ENCODE data around the gene MYH6.

The MYH6 gene

GRCh38 chr14:23443411-23443812, 35.3 kb upstream of the MYH6 start:
- peaks cover 60% of the 10 kb centered on the region for H3K27me3 ChIP-seq (ENCODE audit: control insufficient read depth, insufficient read depth, low read length)
- H3K4me3 ChIP-seq (ENCODE audit: low read length) = no peak overlapping the region

GRCh38 chr14:23442721-23443356, 34.8 kb upstream of the MYH6 start:
- no peak overlapping the region for H3K4me3 ChIP-seq (ENCODE audit: low read length)
- H3K4me2 ChIP-seq (ENCODE audit: low read length) = no peak overlapping the region
- peaks cover 59% of the 10 kb centered on the region for H3K27me3 ChIP-seq (ENCODE audit: control insufficient read depth, insufficient read depth, low read length)
- no peaks in the 10 kb centered on the region for H3K9me3 ChIP-seq (replicated peaks; ENCODE audit: low read length)
- no peaks in the 10 kb centered on the region for H3K4me1 ChIP-seq (ENCODE audit: control insufficient read depth, insufficient read depth, low read length)
- H3K36me3 ChIP-seq (ENCODE audit: insufficient read depth, low read length) = no peaks in the 10 kb centered on the region
- no peak overlapping the region for H3K9ac ChIP-seq (ENCODE audit: low read depth, low read length)

More at GRCh38 chr14:23443411-23443812, 35.3 kb upstream of the MYH6 start:
- no peaks in the 10 kb centered on the region for H3K36me3 ChIP-seq (ENCODE audit: insufficient read depth, low read length)
- no peaks in the 10 kb centered on the region for H3K9me3 ChIP-seq (replicated peaks; ENCODE audit: low read length)
- H3K4me1 ChIP-seq (ENCODE audit: control insufficient read depth, insufficient read depth, low read length) = no peaks in the 10 kb centered on the region
- H3K9ac ChIP-seq (ENCODE audit: low read depth, low read length) = no peak overlapping the region
- no peak overlapping the region for H3K4me2 ChIP-seq (ENCODE audit: low read length)

DNA sequence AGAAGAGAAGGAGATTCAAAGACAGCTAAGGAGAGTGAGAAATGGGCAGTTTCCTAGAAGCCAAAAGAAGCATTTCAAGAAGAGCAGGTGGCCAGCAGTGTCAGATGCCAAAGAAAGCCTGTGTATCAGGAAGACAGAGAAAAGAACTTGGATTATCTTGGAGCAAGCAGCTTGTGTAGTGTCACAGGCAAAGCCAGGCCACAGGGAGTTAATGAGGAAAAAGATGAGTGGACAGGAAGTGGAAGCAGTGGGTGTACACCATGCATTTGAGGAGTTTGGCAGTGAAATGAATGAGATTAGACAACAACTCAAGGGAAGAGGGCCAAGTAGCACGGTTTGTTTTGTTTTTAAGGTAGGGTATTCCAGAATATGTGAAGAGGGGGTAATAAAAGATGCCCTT, 33.0 kb upstream of the MYH6 start:
- Histone ChIP-seq H3K4me1 (ENCODE audit: control insufficient read depth, insufficient read depth, low read length) (no peaks in the 10 kb centered on the region), H3K9ac (ENCODE audit: low read depth, low read length) (no peak overlapping the region), H3K27me3 (ENCODE audit: control insufficient read depth, insufficient read depth, low read length) (peaks cover 68% of the 10 kb centered on the region), H3K9me3 (replicated peaks; ENCODE audit: low read length) (no peaks in the 10 kb centered on the region), H3K4me2 (ENCODE audit: low read length) (no peak overlapping the region), H3K4me3 (ENCODE audit: low read length) (no peak overlapping the region), H3K36me3 (ENCODE audit: insufficient read depth, low read length) (no peaks in the 10 kb centered on the region)

DNA sequence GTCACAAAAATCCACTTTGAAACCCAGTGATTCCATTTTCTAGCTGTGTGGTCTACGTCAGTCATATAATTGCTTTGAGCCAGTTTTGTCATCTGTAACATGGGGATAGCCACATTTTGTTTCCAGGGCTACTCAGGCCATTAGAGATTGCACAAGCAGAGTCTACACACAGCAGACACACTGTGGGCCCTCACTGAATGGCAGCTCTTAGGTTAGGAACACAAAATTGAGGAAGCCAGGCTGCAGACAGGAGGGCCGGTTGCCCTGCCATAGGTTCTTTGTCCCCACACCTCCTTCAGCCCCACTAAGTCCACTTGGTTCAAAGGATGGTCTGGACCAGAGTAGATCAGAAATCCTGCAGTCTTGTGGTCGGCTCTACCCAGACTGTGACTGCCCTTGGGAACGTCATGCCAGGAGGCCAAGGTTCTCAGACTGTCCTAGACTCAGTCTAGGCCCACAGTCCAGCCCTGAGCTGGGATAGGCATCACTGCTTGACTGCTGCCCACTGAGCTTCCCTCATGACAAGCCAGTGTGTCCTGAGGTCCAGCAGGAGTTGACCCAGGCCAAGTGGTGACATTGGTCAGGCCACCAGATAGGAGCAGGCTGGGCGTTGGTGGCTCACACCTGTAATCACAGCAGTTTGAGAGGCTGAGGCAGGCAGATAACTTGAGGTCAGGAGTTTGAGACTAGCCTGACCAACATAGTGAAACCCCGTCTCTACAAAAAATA, 31.2 kb upstream of the MYH6 start:
- no peak overlapping the region for H3K9ac ChIP-seq (ENCODE audit: low read depth, low read length)
- no peak overlapping the region for H3K4me2 ChIP-seq (ENCODE audit: low read length)
- H3K27me3 ChIP-seq (ENCODE audit: control insufficient read depth, insufficient read depth, low read length) = peaks cover 72% of the 10 kb centered on the region

GRCh38 chr14:23438101-23438971, 30.3 kb upstream of the MYH6 start:
- no peak overlapping the region for H3K9ac ChIP-seq (ENCODE audit: low read depth, low read length)

More for the DNA sequence above, 31.2 kb upstream of the MYH6 start:
- no peaks in the 10 kb centered on the region for H3K36me3 ChIP-seq (ENCODE audit: insufficient read depth, low read length)
- no peaks in the 10 kb centered on the region for H3K4me1 ChIP-seq (ENCODE audit: control insufficient read depth, insufficient read depth, low read length)
- H3K9me3 ChIP-seq (replicated peaks; ENCODE audit: low read length) = no peaks in the 10 kb centered on the region
- H3K4me3 ChIP-seq (ENCODE audit: low read length) = no peak overlapping the region

DNA sequence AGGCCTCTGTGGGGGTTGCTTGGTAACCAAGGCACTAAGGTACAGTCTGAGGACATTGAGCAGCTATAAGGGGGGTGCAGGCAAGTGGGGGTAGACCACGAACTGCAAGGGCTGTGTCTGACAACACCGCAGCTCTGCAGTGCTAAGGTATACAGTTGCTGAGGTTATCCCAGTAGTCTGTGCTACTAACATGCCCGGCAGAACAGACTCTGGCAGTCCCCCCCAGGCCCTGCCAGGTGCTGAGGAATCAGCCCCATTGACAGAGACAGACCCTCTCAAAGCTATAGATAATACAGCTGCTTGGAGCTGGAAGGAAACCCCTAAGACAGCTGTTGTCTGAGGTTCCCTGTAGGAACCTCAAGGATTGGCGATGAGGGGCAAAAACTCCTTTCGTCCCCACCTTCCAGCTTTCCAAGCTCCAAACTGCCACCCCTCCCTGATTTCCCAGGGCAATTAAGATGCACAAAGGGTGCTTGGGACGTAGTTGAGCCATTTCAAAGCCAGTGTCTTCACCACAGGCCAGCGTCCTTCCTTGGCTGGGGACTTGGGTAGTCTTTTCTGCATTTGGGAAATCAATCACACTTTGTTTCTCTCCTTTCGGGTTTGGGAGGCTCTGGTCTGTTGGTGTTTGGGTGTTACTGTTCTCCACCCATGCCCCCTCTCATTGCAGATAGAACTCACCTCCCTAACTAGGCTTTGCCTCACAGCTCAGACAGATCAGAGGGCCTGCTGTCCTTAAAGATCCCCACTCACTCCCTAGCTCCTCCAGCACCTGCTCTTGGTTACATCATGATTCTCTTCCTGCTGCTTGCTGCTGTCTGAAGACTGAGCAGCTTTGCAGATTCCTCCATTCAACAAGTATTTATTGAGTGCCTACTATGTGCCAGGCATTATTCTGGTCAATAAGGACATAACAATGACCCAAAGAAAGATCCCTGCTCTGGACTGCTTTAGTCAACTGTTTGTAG, 29.3 kb upstream of the MYH6 start:
- Histone ChIP-seq H3K4me1 (ENCODE audit: control insufficient read depth, insufficient read depth, low read length) (no peaks in the 10 kb centered on the region), H3K4me2 (ENCODE audit: low read length) (no peak overlapping the region), H3K36me3 (ENCODE audit: insufficient read depth, low read length) (no peaks in the 10 kb centered on the region), H3K9me3 (replicated peaks; ENCODE audit: low read length) (no peaks in the 10 kb centered on the region), H3K9ac (ENCODE audit: low read depth, low read length) (no peak overlapping the region), H3K27me3 (ENCODE audit: control insufficient read depth, insufficient read depth, low read length) (peaks cover 63% of the 10 kb centered on the region), H3K4me3 (ENCODE audit: low read length) (no peak overlapping the region)

More at GRCh38 chr14:23438101-23438971, 30.3 kb upstream of the MYH6 start:
- no peak overlapping the region for H3K4me3 ChIP-seq (ENCODE audit: low read length)
- H3K9me3 ChIP-seq (replicated peaks; ENCODE audit: low read length) = no peaks in the 10 kb centered on the region
- H3K4me2 ChIP-seq (ENCODE audit: low read length) = peak overlapping the region; percentile 42
- no peaks in the 10 kb centered on the region for H3K4me1 ChIP-seq (ENCODE audit: control insufficient read depth, insufficient read depth, low read length)
- peaks cover 67% of the 10 kb centered on the region for H3K27me3 ChIP-seq (ENCODE audit: control insufficient read depth, insufficient read depth, low read length)
- no peaks in the 10 kb centered on the region for H3K36me3 ChIP-seq (ENCODE audit: insufficient read depth, low read length)

DNA sequence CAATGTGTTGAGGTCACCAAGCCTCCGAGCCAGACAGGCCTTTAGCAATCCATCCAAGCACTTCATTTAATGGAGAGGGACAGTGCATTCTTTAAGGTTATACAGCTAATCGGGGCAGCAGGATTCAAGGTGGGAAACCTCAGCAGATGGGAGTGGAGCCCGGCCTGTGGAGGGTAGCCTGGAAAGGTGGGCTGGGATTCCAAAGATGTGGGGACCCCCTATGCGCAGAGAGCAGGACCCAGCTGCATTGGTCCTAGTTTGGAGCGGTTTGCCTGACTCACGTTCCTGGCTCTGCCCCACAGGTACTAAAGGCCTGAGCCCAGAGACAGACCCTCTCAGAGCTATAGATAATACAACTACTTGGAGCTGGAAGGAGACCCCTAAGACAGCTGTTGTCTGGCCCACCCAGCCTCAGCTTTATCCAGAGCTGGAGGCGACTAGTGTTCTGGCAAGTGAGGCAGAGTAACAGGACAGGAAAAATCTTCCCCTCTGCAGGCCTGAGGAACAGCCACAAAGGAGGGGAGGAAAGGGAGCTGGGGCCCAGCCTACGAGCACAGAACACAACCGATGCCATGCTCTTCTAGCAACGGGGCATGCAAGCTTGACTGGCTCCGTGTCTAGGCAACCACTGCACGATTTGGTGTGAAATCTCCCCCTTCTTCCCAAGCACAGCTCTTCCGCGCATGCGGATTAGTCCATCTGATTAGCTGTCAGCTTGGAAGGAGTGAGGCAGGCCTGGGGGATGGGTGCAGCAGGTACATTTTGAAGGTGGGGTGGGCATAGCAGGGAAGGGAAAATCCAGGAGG, 28.5 kb upstream of the MYH6 start:
- Histone ChIP-seq H3K27me3 (ENCODE audit: control insufficient read depth, insufficient read depth, low read length) (peaks cover 58% of the 10 kb centered on the region), H3K4me3 (ENCODE audit: low read length) (no peak overlapping the region), H3K9ac (ENCODE audit: low read depth, low read length) (no peak overlapping the region), H3K9me3 (replicated peaks; ENCODE audit: low read length) (no peaks in the 10 kb centered on the region), H3K4me1 (ENCODE audit: control insufficient read depth, insufficient read depth, low read length) (no peaks in the 10 kb centered on the region), H3K36me3 (ENCODE audit: insufficient read depth, low read length) (no peaks in the 10 kb centered on the region), H3K4me2 (ENCODE audit: low read length) (no peak overlapping the region)

DNA sequence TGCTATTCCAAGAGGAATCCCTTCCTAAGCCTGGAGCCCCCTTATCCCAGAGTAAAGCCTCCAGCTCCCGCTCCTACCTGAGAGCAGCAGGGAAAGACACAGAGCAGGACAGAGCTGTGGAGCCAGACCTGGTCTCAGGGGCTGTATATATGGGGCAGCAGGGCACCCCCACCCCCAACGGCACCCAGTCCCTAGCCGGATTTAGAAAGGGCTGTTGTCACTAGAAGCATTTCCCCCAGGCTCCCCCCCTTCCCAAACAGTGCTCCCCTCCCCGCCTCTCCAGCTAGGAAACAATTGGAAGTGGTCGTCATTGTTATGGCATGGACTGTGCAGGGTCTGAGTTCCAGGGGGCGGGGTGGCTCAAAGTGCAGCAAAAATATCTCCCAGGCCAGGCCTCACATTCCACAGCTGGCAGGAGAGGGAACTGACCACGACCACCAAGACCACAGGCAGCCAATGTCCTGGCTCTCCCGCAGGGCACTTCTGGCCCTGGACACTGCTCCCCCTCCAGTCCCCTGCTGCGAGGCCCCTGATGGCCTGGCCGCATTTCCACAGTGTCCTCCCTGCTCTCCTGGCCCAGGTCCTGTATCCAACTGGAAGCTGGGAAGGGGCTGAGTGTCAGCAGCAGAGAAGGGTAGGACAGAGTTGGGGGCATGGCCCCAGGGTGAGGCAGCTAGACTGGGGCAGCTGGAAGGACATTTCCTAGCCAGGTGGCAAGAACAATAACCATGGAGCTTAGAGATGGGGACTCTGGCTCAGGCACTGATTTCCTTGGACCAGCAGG, 27.7 kb upstream of the MYH6 start, which contains the start of gene MYH7:
Gene MYH7 (minus strand): TSS at position 118 of the 784 bp plus-strand sequence. CDS start 1,928 bp downstream, outside the sequence.
- H3K4me3 ChIP-seq (ENCODE audit: low read length) = no peak within 1 kb of the TSS
- H3K9ac ChIP-seq (ENCODE audit: low read depth, low read length) = no peak within 1 kb of the TSS
- H3K9me3 ChIP-seq (replicated peaks; ENCODE audit: low read length) = no peaks in the 10 kb centered on the region
- H3K4me1 ChIP-seq (ENCODE audit: control insufficient read depth, insufficient read depth, low read length) = no peaks in the 10 kb centered on the region
- no peaks in the 10 kb centered on the region for H3K36me3 ChIP-seq (ENCODE audit: insufficient read depth, low read length)
- H3K27me3 ChIP-seq (ENCODE audit: control insufficient read depth, insufficient read depth, low read length) = peaks cover 59% of the 10 kb centered on the region
- H3K4me2 ChIP-seq (ENCODE audit: low read length) = no peak within 1 kb of the TSS

DNA sequence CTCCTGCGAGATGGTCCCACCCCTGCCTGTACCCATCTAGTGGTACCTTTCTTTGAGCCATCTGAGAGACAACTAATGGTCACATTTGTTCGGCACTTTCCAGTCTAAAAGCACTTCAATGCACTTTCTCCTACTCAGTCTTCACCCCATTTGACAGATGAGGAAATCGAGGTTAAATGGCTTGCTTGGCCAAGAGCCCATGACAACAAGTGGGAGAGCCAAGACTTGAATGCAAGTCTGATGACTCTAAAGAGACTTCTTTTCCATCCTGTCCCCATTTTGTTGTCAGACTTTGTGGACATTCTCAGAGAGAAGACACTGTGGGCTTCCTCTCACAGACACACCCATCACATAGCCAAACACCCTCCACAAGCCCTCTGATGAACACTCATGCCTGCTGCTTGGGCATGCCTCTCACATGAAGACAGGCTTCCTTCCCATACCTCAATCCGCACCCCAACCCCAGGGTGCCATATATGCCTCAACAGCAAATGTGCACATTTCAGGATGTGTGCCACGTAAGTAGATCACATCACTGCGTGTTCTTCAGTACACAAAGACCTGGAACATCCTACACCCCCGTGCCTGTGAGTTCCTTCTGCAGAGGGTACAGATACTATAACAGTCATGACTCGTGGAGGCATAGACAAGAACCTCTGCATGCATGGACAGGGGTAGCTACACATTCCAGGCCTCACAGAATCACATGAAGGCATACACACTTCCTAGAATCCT, 26.6 kb upstream of the MYH6 start:
- Histone ChIP-seq H3K4me1 (ENCODE audit: control insufficient read depth, insufficient read depth, low read length) (no peaks in the 10 kb centered on the region), H3K9me3 (replicated peaks; ENCODE audit: low read length) (no peaks in the 10 kb centered on the region), H3K27me3 (ENCODE audit: control insufficient read depth, insufficient read depth, low read length) (peaks cover 53% of the 10 kb centered on the region), H3K36me3 (ENCODE audit: insufficient read depth, low read length) (no peaks in the 10 kb centered on the region), H3K4me3 (ENCODE audit: low read length) (no peak overlapping the region), H3K9ac (ENCODE audit: low read depth, low read length) (no peak overlapping the region), H3K4me2 (ENCODE audit: low read length) (no peak overlapping the region)
